SK-N-MC (cell line): ENCODE measurements around the gene OR2T34.
"Not testable (repeated sequence)": the region's sequence is repeated elsewhere in the genome, so short reads cannot be mapped to it uniquely, and the experiment has no call there.

ENCODE experiments used
- EZH2 ChIP-seq: fragments of 200-600 bp; sonication (generic); IDR thresholded peaks from one replicate; pipeline ENCODE4 v1.6.1; 2017; ENCODE audit warnings: antibody characterized with exemption
- POLR2AphosphoS5 ChIP-seq: IDR thresholded peaks from 2 replicates; pipeline ENCODE4 v1.6.1; 2012; ENCODE audit warnings: mild to moderate bottlenecking, low read depth, low read length, borderline replicate concordance

GRCh38 chr1:248565530-248566373 lies 8.8 kb downstream of the OR2T34 start:
- not testable (repeated sequence) for TF ChIP-seq POLR2AphosphoS5, EZH2
